BE2C (cell line): Measurements from ENCODE around the gene VSTM1.

ENCODE experiments used
- DNase-seq: peaks from one replicate; pipeline ENCODE4 v3.0.0-alpha.2; 2020
- H3K27me3 ChIP-seq: fragments of 250-450 bp; sonication (Bioruptor Pico); 2 replicates; pipeline ENCODE4 v1.5.1; 2020; ENCODE audit warnings: mild to moderate bottlenecking
- H3K36me3 ChIP-seq: fragments of 250-450 bp; sonication (Bioruptor Pico); 2 replicates; pipeline ENCODE4 v1.5.1; 2020; ENCODE audit warnings: mild to moderate bottlenecking
- H3K4me1 ChIP-seq: fragments of 250-450 bp; sonication (Bioruptor Pico); 2 replicates; pipeline ENCODE4 v1.5.1; 2020
- H3K4me3 ChIP-seq: 2 replicates; pipeline ENCODE4 v1.5.1; 2011; ENCODE audit warnings: low read depth, low read length
- H3K9me3 ChIP-seq: fragments of 250-450 bp; sonication (Bioruptor Pico); 2 replicates; pipeline ENCODE4 v1.5.1; 2020
- CTCF ChIP-seq: IDR thresholded peaks from 2 replicates; pipeline ENCODE4 v1.5.1; 2012; ENCODE audit warnings: mild to moderate bottlenecking, low read depth, low read length

The VSTM1 gene

GRCh38 chr19:54073829-54074228 is 10.1 kb upstream of the VSTM1 start:
- no peak for DNase-seq
- no peaks in the 10 kb centered on the region for H3K4me1 ChIP-seq
- no peak for TF ChIP-seq CTCF
- no peaks in the 10 kb centered on the region for H3K9me3 ChIP-seq
- no peak overlapping the region for H3K4me3 ChIP-seq
- H3K27me3 ChIP-seq = no peaks in the 10 kb centered on the region; the same call in 1 of the 2 replicates
- H3K36me3 ChIP-seq = no peaks in the 10 kb centered on the region

GRCh38 chr19:54069470-54069869 is 5.8 kb upstream of the VSTM1 start:
- no peak for TF ChIP-seq CTCF
- Histone ChIP-seq H3K36me3 (no peaks in the 10 kb centered on the region), H3K9me3 (no peaks in the 10 kb centered on the region), H3K4me1 (no peaks in the 10 kb centered on the region), H3K27me3 (peaks cover 12% of the 10 kb centered on the region), H3K4me3 (no peak overlapping the region)
- DNase-seq = no peak

GRCh38 chr19:54062643-54063042 is 1.1 kb downstream of the VSTM1 start:
- H3K27me3 ChIP-seq = peaks cover 27% of the 10 kb centered on the region

GRCh38 chr19:54047616-54048015 is 16.1 kb downstream of the VSTM1 start:
- Histone ChIP-seq H3K9me3 (no peaks in the 10 kb centered on the region), H3K27me3 (no peaks in the 10 kb centered on the region), H3K36me3 (no peaks in the 10 kb centered on the region), H3K4me1 (no peaks in the 10 kb centered on the region), H3K4me3 (no peak overlapping the region)
- TF ChIP-seq CTCF = no peak
- DNase-seq = no peak

More at GRCh38 chr19:54062643-54063042, 1.1 kb downstream of the VSTM1 start:
- no peaks in the 10 kb centered on the region for H3K36me3 ChIP-seq
- H3K9me3 ChIP-seq = no peaks in the 10 kb centered on the region
- H3K4me3 ChIP-seq = no peak overlapping the region
- no peak for DNase-seq
- H3K4me1 ChIP-seq = no peaks in the 10 kb centered on the region
- no peak for TF ChIP-seq CTCF

- no peak for TF ChIP-seq CTCF
- H3K4me1 ChIP-seq = no peaks in the 10 kb centered on the region
- H3K36me3 ChIP-seq = no peaks in the 10 kb centered on the region
- no peak overlapping the region for H3K4me3 ChIP-seq
- H3K27me3 ChIP-seq = no peaks in the 10 kb centered on the region
- no peaks in the 10 kb centered on the region for H3K9me3 ChIP-seq
- no peak for DNase-seq
These were observed 17.9 kb downstream of the VSTM1 start for GRCh38 chr19:54045771-54046170.

- H3K27me3 ChIP-seq = no peaks in the 10 kb centered on the region
- H3K9me3 ChIP-seq = no peaks in the 10 kb centered on the region
- no peaks in the 10 kb centered on the region for H3K4me1 ChIP-seq
- H3K4me3 ChIP-seq = no peak overlapping the region
- TF ChIP-seq CTCF = no peak
- DNase-seq = no peak
- no peaks in the 10 kb centered on the region for H3K36me3 ChIP-seq
These were observed 20.7 kb downstream of the VSTM1 start for GRCh38 chr19:54042989-54043388.
